ENCODE measurements around the gene SFTPB.

GRCh38 chr2:85615413-85615728 lies 52.6 kb downstream of the SFTPB start:
- TF ChIP-seq POLR2A (IDR thresholded peaks at IDR 0.05) (no peak), CTCF (IDR thresholded peaks at IDR 0.05) (no peak), POLR2AphosphoS5 (IDR thresholded peaks at IDR 0.05) (no peak)
